H1 (cell line): ENCODE results near the gene HPN. TPM values are rescaled to one million over a fixed set of nuclear protein-coding genes. Genes with fewer than 3 reads are reported as not detected.

Experiments
- CTCF ChIA-PET: fragments of 300-600 bp; sonication (Branson Sonifier 250); formaldehyde crosslinking; loops from one replicate; lab custom pipeline; 2021; ENCODE audit not compliant: partially characterized antibody; lab: Charles Lee
- POLR2A ChIA-PET: fragments of 300-600 bp; sonication (Branson Sonifier 250); formaldehyde crosslinking; loops from one replicate; lab custom pipeline; 2021; ENCODE audit warnings: inconsistent platforms; ENCODE audit not compliant: partially characterized antibody; lab: Charles Lee
- DNase-seq, 2 experiments: peaks; one replicate each; pipeline versions ENCODE4 v3.0.0 to v3.0.0-alpha.2; 2010 to 2022; ENCODE audit warnings: low spot score in 2 of 2, low read depth in 1 of 2, mixed read lengths in 1 of 2
- FAIRE-seq: peaks from 2 replicates; lab custom pipeline; 2011; peaks lifted over from hg19 to GRCh38; lab: Jason Lieb, UNC
- H2AFZ ChIP-seq: 2 replicates; pipeline ENCODE4 v1.8.1; 2012; ENCODE audit warnings: low read length, inconsistent platforms
- H2AK5ac ChIP-seq: 2 replicates; pipeline ENCODE4 v1.6.1; 2013; ENCODE audit warnings: low read depth, low read length
- H2BK120ac ChIP-seq: replicated peaks from 2 replicates; pipeline ENCODE3; 2013; ENCODE audit warnings: low read depth, low read length, inconsistent platforms
- H2BK12ac ChIP-seq: 2 replicates; pipeline ENCODE4 v1.6.1; 2013; ENCODE audit warnings: low read depth, low read length
- H2BK15ac ChIP-seq: 2 replicates; pipeline ENCODE4 v1.6.1; 2013; ENCODE audit warnings: low read length
- H2BK20ac ChIP-seq: 2 replicates; pipeline ENCODE4 v1.6.1; 2013; ENCODE audit warnings: low read length
- H2BK5ac ChIP-seq: 2 replicates; pipeline ENCODE4 v1.6.1; 2013; ENCODE audit warnings: low read depth, low read length
- H3K14ac ChIP-seq: 2 replicates; pipeline ENCODE4 v1.6.1; 2013; ENCODE audit warnings: inconsistent platforms; ENCODE audit not compliant: insufficient read length
- H3K18ac ChIP-seq: 2 replicates; pipeline ENCODE4 v1.6.1; 2013; ENCODE audit warnings: low read length; ENCODE audit errors: extremely low read depth
- H3K23ac ChIP-seq: 2 replicates; pipeline ENCODE4 v1.6.1; 2013; ENCODE audit warnings: inconsistent platforms; ENCODE audit not compliant: insufficient read length
- H3K23me2 ChIP-seq: 2 replicates; pipeline ENCODE4 v1.6.1; 2013; ENCODE audit warnings: low read depth, low read length
- H3K27ac ChIP-seq: 2 replicates; pipeline ENCODE4 v1.6.1; 2011; ENCODE audit warnings: low read depth, low read length, inconsistent platforms
- H3K27me3 ChIP-seq, 4 experiments: replicated peaks in 1 of 4; 1 replicate in 1 of 4; 2 replicates in 3 of 4; pipeline versions ENCODE4 v1.6.1 to v1.8.1; 2011 to 2013; ENCODE audit warnings: low read length in 3 of 4, mild to moderate bottlenecking in 3 of 4, inconsistent platforms in 2 of 4, mixed read lengths in 2 of 4, moderate library complexity in 1 of 4; ENCODE audit not compliant: control insufficient read depth in 3 of 4, insufficient read depth in 3 of 4; ENCODE audit errors: extremely low read depth in 1 of 4
- H3K36me3 ChIP-seq, 4 experiments: 2 replicates each; pipeline versions ENCODE4 v1.6.1 to v1.8.1; 2011 to 2013; ENCODE audit warnings: mild to moderate bottlenecking in 4 of 4, low read length in 3 of 4, moderate library complexity in 2 of 4, control low read depth in 1 of 4, inconsistent platforms in 1 of 4; ENCODE audit not compliant: insufficient read depth in 4 of 4, control insufficient read depth in 2 of 4
- H3K4ac ChIP-seq: replicated peaks from 2 replicates; pipeline ENCODE3; 2013; ENCODE audit warnings: low read length, low read depth, mixed read lengths, inconsistent platforms; ENCODE audit not compliant: insufficient read length
- H3K4me1 ChIP-seq, 4 experiments: replicated peaks in 1 of 4; 1 replicate in 1 of 4; 2 replicates in 3 of 4; pipeline versions ENCODE4 v1.6.1 to v1.8.1; 2011 to 2013; ENCODE audit warnings: low read length in 3 of 4, inconsistent platforms in 2 of 4, mixed read lengths in 1 of 4; ENCODE audit not compliant: insufficient read depth in 4 of 4, control insufficient read depth in 3 of 4
- H3K4me2 ChIP-seq, 2 experiments: 2 replicates each; pipeline versions ENCODE4 v1.6.1 to v1.8.1; 2011 to 2013; ENCODE audit warnings: low read depth in 2 of 2, low read length in 2 of 2, control low read depth in 1 of 2, inconsistent platforms in 1 of 2, mild to moderate bottlenecking in 1 of 2; ENCODE audit not compliant: insufficient read depth in 1 of 2
- H3K4me3 ChIP-seq, 4 experiments: fragments of 200-600, 300-600 bp in 1 of 4; sonication (generic), shearing (Covaris generic), sonication (Bioruptor Twin) in 1 of 4; 2 replicates each; pipeline versions ENCODE4 v1.5.1 to v1.8.1; 2011 to 2016; ENCODE audit warnings: low read length in 4 of 4, low read depth in 3 of 4, control low read depth in 2 of 4, inconsistent platforms in 2 of 4, mild to moderate bottlenecking in 2 of 4, mixed read lengths in 1 of 4, moderate library complexity in 1 of 4; ENCODE audit not compliant: insufficient read depth in 2 of 4; ENCODE audit errors: extremely low read depth in 1 of 4
- H3K56ac ChIP-seq: replicated peaks from 2 replicates; pipeline ENCODE3; 2013; ENCODE audit warnings: low read depth, mild to moderate bottlenecking, mixed read lengths, low read length, inconsistent platforms; ENCODE audit not compliant: insufficient read length
- H3K79me1 ChIP-seq: 2 replicates; pipeline ENCODE4 v1.6.1; 2013; ENCODE audit warnings: low read depth, low read length, control low read depth
- H3K79me2 ChIP-seq, 2 experiments: 2 replicates each; pipeline versions ENCODE4 v1.6.1 to v1.8.1; 2012 to 2013; ENCODE audit warnings: low read length in 2 of 2, mild to moderate bottlenecking in 2 of 2, inconsistent platforms in 1 of 2; ENCODE audit not compliant: insufficient read depth in 2 of 2, control insufficient read depth in 1 of 2
- H3K9ac ChIP-seq, 4 experiments: replicated peaks in 1 of 4; 1 replicate in 1 of 4; 2 replicates in 3 of 4; pipeline versions ENCODE4 v1.6.1 to v1.8.1; 2011 to 2013; ENCODE audit warnings: low read depth in 3 of 4, low read length in 3 of 4, control low read depth in 2 of 4, mild to moderate bottlenecking in 2 of 4, moderate library complexity in 2 of 4, inconsistent platforms in 1 of 4; ENCODE audit errors: extremely low read depth in 1 of 4
- H3K9me3 ChIP-seq, 2 experiments: 2 replicates each; pipeline versions ENCODE4 v1.6.1 to v1.8.1; 2012 to 2013; ENCODE audit warnings: mild to moderate bottlenecking in 2 of 2, moderate library complexity in 2 of 2, control low read depth in 1 of 2, inconsistent platforms in 1 of 2, low read depth in 1 of 2, low read length in 1 of 2, mixed read lengths in 1 of 2; ENCODE audit not compliant: insufficient read depth in 2 of 2
- H4K20me1 ChIP-seq, 2 experiments: replicated peaks in 1 of 2; 2 replicates each; pipeline versions ENCODE3 to v1.8.1; 2011 to 2013; ENCODE audit warnings: inconsistent platforms in 2 of 2, low read length in 2 of 2, mild to moderate bottlenecking in 1 of 2; ENCODE audit not compliant: insufficient read depth in 2 of 2, control insufficient read depth in 1 of 2
- H4K5ac ChIP-seq: 2 replicates; pipeline ENCODE4 v1.6.1; 2013; ENCODE audit warnings: low read length, low read depth, mixed read lengths, inconsistent platforms; ENCODE audit not compliant: insufficient read length
- H4K8ac ChIP-seq: 2 replicates; pipeline ENCODE4 v1.8.0; 2013; ENCODE audit warnings: mild to moderate bottlenecking, moderate library complexity, low read length, inconsistent platforms; ENCODE audit not compliant: insufficient read depth; ENCODE audit errors: extremely low read depth
- H4K91ac ChIP-seq: replicated peaks from 2 replicates; pipeline ENCODE3; 2013; ENCODE audit warnings: low read length, mixed read lengths, inconsistent platforms; ENCODE audit not compliant: insufficient read length
- BCL11A ChIP-seq, 2 experiments: IDR thresholded peaks; one replicate each; pipeline ENCODE4 v1.6.1; 2011; ENCODE audit warnings: low read depth in 2 of 2, low read length in 2 of 2, mild to moderate bottlenecking in 2 of 2
- EGR1 ChIP-seq: IDR thresholded peaks from 2 replicates; pipeline ENCODE4 v1.6.1; 2011; ENCODE audit warnings: low read depth, low read length, borderline replicate concordance
- GABPA ChIP-seq: IDR thresholded peaks from 2 replicates; pipeline ENCODE4 v1.6.1; 2011; ENCODE audit warnings: mild to moderate bottlenecking, low read length, moderate library complexity, borderline replicate concordance; ENCODE audit not compliant: insufficient read depth
- KDM5A ChIP-seq: fragments of 200-600 bp; IDR thresholded peaks from 2 replicates; pipeline ENCODE4 v1.7.1; 2012; ENCODE audit warnings: mild to moderate bottlenecking, low read length, inconsistent platforms, mixed read lengths
- NANOG ChIP-seq: IDR thresholded peaks from 2 replicates; pipeline ENCODE4 v1.6.1; 2011; ENCODE audit warnings: low read length, low read depth, mild to moderate bottlenecking, inconsistent platforms; ENCODE audit not compliant: insufficient read depth, poor library complexity, severe bottlenecking
- POLR2AphosphoS5 ChIP-seq: IDR thresholded peaks from 2 replicates; pipeline ENCODE4 v1.6.1; 2011; ENCODE audit warnings: low read depth, low read length
- SIN3A ChIP-seq, 2 experiments: IDR thresholded peaks in 1 of 2; conservative IDR thresholded peaks in 1 of 2; 2 replicates each; pipeline ENCODE4 v1.6.1; 2011 to 2012; ENCODE audit warnings: low read length in 2 of 2, improper control_type of control experiment in 1 of 2, low read depth in 1 of 2, mild to moderate bottlenecking in 1 of 2
- SIRT6 ChIP-seq: IDR thresholded peaks from one replicate; pipeline ENCODE4 v1.7.1; 2012; ENCODE audit warnings: low read length, inconsistent platforms
- SP2 ChIP-seq: IDR thresholded peaks from 2 replicates; pipeline ENCODE4 v1.6.1; 2012; ENCODE audit warnings: mild to moderate bottlenecking, low read length, inconsistent platforms
- SP4 ChIP-seq: IDR thresholded peaks from 2 replicates; pipeline ENCODE4 v1.6.1; 2012; ENCODE audit warnings: low read length, inconsistent platforms
- SRF ChIP-seq: IDR thresholded peaks from 2 replicates; pipeline ENCODE4 v1.6.1; 2011; ENCODE audit warnings: mild to moderate bottlenecking, low read depth, low read length, moderate library complexity
- WGBS, 2 experiments: shearing (Covaris generic) in 1 of 2; methylation state at CpG; one replicate each; pipeline versions ENCODE4 v1.1.6 to v1.1.7; 2013 to 2015; ENCODE audit warnings: low lambda C conversion rate in 2 of 2, mixed read lengths in 2 of 2, inconsistent platforms in 1 of 2, low coverage in 1 of 2, missing lambda C conversion rate in 1 of 2; ENCODE audit not compliant: insufficient replicate concordance in 2 of 2, insufficient coverage in 1 of 2, insufficient read length in 1 of 2; ENCODE audit errors: extremely low coverage in 1 of 2, missing lambda C conversion rate in 1 of 2; 5-methylcytosine and 5-hydroxymethylcytosine counted together
- polyA plus RNA-seq, 7 experiments: library from polyadenylated mRNA; depleted of rRNA in 3 of 7; stranded (reverse) in 5 of 7; unstranded in 2 of 7; fragments of >200 nt in 5 of 7; fragments of 200-250 nt in 2 of 7; gene quantifications; 1 replicate in 5 of 7; 2 replicates in 1 of 7; 4 replicates in 1 of 7; pipeline versions ENCODE4 v1.2.1 to v1.2.3, GENCODE V29; 2011 to 2013; ENCODE audit warnings: missing spikeins in 2 of 7, mixed read lengths in 2 of 7
- total RNA-seq: library from RNA; stranded (reverse); fragmentation: NEBNext Ultra II Directional; extraction: Animal tissue kit (Norgen Biotek cat#: 25700); gene quantifications from 2 replicates; pipeline ENCODE4 v1.2.1, GENCODE V29; 2021
- TF ChIP-seq, protein P1 (sequence below): IDR thresholded peaks from 2 replicates; pipeline ENCODE4 v1.6.1; 2011; ENCODE audit warnings: low read depth, mild to moderate bottlenecking, low read length; ENCODE audit not compliant: insufficient read depth

Gene HPN
- total and polyA plus RNA-seq, 2 of the 8 experiments (the other 6 are each of a cell fraction or from before 2014, with no cell fraction given) = 14.7 to 33.7 TPM

DNA sequence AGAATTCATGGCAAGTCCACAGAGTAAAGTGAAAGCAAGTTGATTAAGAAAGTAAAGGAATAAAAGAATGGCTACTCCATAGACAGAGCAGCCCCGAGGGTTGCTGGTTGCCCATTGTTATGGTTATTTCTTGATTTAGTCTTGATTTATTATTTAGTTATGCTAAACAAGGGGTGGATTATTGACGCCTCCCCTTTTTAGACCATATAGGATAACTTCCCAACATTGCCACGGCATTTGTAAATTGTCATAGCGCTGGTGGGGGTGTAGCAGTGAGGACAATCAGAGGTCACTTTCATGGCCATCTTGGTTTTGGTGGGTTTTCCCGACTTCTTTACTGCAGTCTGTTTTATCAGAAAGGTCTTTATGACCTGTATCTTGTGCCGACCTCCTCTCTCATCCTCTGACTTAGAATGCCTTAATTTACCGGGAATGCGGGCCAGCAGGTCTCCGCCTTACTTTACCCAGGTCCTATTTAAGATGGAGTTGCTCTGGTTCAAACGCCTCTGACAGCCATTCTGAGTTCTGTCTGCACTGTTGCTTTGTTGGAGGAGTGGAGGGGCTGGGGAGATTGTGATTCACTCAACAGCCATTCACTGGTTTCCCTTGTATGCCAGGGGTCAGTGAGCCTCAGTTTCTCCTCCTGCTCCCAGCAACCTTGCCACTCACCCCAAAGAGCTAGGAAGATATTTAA, 27.6 kb downstream of the HPN start:
- Histone ChIP-seq H3K27me3 (no peaks in the 10 kb centered on the region), H3K4me1 (peaks cover 3 to 13% (median 11%) of the 10 kb centered on the region in 4 experiments), H3K27ac (peak overlapping the region; percentile 92), H3K14ac (no peak overlapping the region), H4K91ac (peak overlapping the region; percentile 99), H3K56ac (peak overlapping the region; percentile 17), H3K79me2 (no peaks in the 10 kb centered on the region), H4K8ac (no peak overlapping the region), H2AFZ (no peak overlapping the region), H2BK15ac (no peak overlapping the region; the same call in 1 of the 2 replicates), H2BK12ac (peak overlapping the region; percentile 40; the same call in 1 of the 2 replicates), H3K4me3 (peak overlapping the region in 1 of 4 experiments; percentile 37; a peak in 3 of 8 replicates), H3K4me2 (peak overlapping the region; percentile 56 to 65), H3K9ac (no peak overlapping the region), H3K23me2 (no peaks in the 10 kb centered on the region; the same call in 1 of the 2 replicates), H4K20me1 (no peaks in the 10 kb centered on the region), H2BK120ac (peak overlapping the region; percentile 94), H3K36me3 (no peaks in the 10 kb centered on the region), H3K9me3 (peaks cover 3 to 4% of the 10 kb centered on the region in 2 experiments; a peak in 3 of 4 replicates), H3K4ac (peak overlapping the region; percentile 96), H2BK20ac (no peak overlapping the region), H2AK5ac (peak overlapping the region; percentile 20; the same call in 1 of the 2 replicates), H3K79me1 (no peaks in the 10 kb centered on the region), H3K23ac (no peak overlapping the region), H2BK5ac (peak overlapping the region; percentile 98; the same call in 1 of the 2 replicates), H3K18ac (peak overlapping the region; percentile 89), H4K5ac (peak overlapping the region; percentile 63)
- ChIA-PET CTCF (interaction anchor here (1.2 to 5.0 kb wide), 15 partner anchors 11 to 156 kb away, joined by 3 to 73 read pairs (median 8); partner anchors contain the start of genes FXYD7 and LGI4), POLR2A (interaction anchor here (0.6 to 3.0 kb wide), 9 partner anchors 10 to 143 kb away, joined by 3 to 26 read pairs (median 3); no protein-coding TSS in a partner anchor)
- FAIRE-seq (no peak), DNase-seq (no peak)
- 56% methylated on average over 10 of the region's 10 CpGs; no CpG with 5 or more reads in 1 of the 2 experiments for WGBS, 2 experiments
- TF ChIP-seq EGR1 = no peak
- TF ChIP-seq SP4 = no peak
- no peak for TF ChIP-seq SRF
- TF ChIP-seq, protein P1, sequence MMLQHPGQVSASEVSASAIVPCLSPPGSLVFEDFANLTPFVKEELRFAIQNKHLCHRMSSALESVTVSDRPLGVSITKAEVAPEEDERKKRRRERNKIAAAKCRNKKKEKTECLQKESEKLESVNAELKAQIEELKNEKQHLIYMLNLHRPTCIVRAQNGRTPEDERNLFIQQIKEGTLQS = no peak
- no peak for TF ChIP-seq SP2
- no peak for TF ChIP-seq NANOG
- TF ChIP-seq BCL11A (IDR thresholded peaks at IDR 0.05; ENCODE audit: low read depth in 2 of 2, low read length in 2 of 2) = no peak
- TF ChIP-seq KDM5A = no peak
- TF ChIP-seq POLR2AphosphoS5 = no peak
- TF ChIP-seq SIN3A (conservative IDR thresholded peaks at IDR 0.05 in 1 of 2, IDR thresholded peaks at IDR 0.05 in 1 of 2; ENCODE audit: low read depth in 1 of 2, low read length in 2 of 2) = no peak
- no peak for TF ChIP-seq GABPA
- TF ChIP-seq SIRT6 = no peak
